ENCODE results near the gene TACC2.
"Not testable (repeated sequence)": the region's sequence is repeated elsewhere in the genome, so short reads cannot be mapped to it uniquely, and the experiment has no call there.

TACC2 gene

DNA sequence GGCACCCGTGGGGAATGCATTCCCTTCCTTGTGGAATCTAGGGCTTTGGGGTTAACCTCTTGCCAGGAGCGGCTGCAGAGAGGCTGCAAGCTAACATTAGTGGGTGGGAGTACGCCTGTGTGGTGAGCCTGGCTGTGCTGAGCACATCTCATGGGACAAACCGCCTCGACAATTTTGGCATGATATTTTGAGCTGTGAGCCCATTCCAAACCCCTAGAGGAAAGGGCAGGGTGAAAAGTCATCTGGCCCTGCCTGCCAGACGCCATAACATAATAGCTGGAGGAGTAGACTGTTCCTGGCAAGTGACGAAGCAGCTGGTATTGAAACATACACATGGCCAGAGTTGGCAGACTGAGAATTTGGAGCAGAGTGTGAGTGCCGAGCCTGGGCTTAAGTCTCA, 110.0 kb downstream of the TACC2 start:
- H3K4me3 Mint-ChIP-seq, result no peak overlapping the region
- H3K4me1 Mint-ChIP-seq (ENCODE audit: low read depth), result no peaks in the 10 kb centered on the region
- no peaks in the 10 kb centered on the region for H3K36me3 Mint-ChIP-seq
- H3K27me3 Mint-ChIP-seq, result no peaks in the 10 kb centered on the region
- no peak overlapping the region for H3K27ac Mint-ChIP-seq
- H3K9me3 Mint-ChIP-seq (ENCODE audit: low read depth), result no peaks in the 10 kb centered on the region

DNA sequence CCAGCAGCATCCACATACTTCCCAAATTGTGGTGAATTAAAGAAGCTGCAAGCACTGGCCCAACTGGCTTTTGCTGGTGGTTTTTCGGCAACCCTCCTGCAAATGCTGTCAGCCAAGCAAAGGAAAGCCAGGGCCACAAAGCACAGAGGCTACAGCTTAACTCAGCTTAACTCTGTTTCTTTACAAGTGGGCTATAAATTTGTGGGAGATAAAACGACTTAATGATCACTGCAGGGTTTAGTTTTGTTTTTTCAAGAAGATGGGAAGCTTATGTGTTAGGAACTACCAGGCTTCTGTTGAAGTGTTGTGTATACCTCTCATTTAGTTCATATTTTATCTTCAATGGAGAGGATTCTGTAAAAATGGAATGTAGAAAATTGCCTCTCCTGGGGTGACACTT, 110.6 kb downstream of the TACC2 start:
- no peak overlapping the region for H3K4me3 Mint-ChIP-seq
- H3K4me1 Mint-ChIP-seq (ENCODE audit: low read depth), result no peaks in the 10 kb centered on the region
- no peaks in the 10 kb centered on the region for H3K36me3 Mint-ChIP-seq
- no peaks in the 10 kb centered on the region for H3K9me3 Mint-ChIP-seq (ENCODE audit: low read depth)
- no peaks in the 10 kb centered on the region for H3K27me3 Mint-ChIP-seq
- no peak overlapping the region for H3K27ac Mint-ChIP-seq

DNA sequence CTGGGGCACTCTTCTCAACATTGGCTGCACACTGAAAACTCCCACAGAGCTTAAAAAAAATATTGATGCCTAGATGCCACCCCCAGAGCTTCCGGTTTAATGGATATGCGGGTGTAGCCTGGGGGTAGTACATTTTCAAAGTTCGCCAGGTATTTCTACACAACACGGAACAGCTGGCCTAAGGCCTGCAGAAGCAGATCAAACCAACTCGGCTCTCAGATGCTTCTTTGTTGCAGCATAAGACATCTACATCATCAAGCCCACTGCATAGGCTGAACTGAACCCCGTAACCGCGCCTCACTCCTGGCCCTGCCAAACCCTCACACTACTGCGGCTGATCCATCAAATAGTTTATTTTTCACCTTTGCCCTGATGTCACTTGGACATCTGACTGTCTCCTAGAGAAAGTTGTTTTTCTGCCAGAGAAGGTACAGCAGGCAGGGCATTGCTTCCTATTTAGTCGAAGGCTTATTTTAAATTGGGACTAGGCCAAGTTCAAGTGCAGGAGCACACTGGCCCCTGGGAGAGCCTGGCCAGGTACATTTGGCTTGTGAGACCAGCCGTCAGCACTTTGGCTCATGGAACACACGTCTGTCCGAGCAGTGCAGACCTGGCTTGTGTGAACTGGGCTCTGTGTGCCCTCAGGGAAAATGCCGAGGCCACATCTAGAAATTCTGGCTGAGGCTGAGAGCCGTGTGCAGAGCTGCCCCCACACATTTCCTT, 113.3 kb downstream of the TACC2 start:
- no peaks in the 10 kb centered on the region for H3K4me1 Mint-ChIP-seq (ENCODE audit: low read depth)
- peaks cover 1% of the 10 kb centered on the region for H3K27me3 Mint-ChIP-seq
- H3K36me3 Mint-ChIP-seq, result no peaks in the 10 kb centered on the region
- no peaks in the 10 kb centered on the region for H3K9me3 Mint-ChIP-seq (ENCODE audit: low read depth)
- no peak overlapping the region for H3K27ac Mint-ChIP-seq
- H3K4me3 Mint-ChIP-seq, result no peak overlapping the region

DNA sequence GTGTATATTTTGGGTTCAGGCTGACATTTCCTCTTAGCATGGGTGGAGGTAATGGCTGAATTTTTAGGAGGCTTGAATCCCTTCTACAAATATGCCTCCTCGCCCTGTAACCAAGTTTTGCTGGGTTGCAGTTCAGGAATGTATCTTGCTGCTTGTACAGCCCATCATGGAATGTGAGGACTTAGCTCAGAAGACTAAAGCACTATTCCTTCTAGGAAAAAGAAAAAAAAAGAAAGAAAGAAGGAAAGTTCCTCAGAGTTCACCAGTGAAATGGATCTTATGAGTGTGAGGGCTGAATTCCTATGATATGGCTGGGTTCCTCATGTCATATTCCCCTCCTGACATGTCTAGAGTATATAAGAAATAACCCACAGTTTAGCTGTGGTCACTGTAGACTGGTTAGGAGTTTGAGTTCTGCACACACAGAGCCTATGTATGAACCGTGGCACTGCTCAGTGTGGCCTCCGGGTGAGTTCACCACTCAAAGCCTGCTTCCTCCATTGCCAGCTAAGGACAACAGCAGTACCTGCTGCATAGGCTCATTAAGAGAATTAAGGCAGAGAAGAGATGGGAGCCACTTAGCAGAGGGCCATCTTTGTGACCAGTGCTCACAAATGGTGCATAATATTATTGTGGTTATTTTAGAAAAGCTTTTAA, 114.0 kb downstream of the TACC2 start:
- Mint-ChIP-seq H3K36me3 (no peaks in the 10 kb centered on the region), H3K4me3 (no peak overlapping the region)

DNA sequence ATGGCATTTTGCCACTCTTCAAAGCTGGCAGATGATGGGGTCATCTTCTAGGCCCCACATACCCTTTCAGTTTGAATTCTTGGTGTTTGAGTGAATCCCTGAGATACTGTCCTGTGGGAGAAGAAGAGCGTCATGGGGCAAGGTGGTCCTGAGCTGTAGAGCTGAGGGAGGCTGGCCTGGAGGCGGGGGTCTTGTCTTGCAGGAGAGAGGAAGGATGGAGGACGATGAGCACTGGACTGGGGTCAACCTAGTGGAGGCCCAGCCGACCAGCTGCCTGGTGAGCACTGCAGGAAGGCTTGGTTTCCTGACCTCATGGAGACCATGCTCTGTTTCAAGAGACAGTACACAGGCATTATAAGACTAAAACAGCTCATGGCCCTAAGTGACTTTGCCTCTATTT, 114.6 kb downstream of the TACC2 start:
- Mint-ChIP-seq H3K4me1 (ENCODE audit: low read depth) (no peaks in the 10 kb centered on the region), H3K4me3 (no peak overlapping the region), H3K9me3 (ENCODE audit: low read depth) (no peaks in the 10 kb centered on the region), H3K36me3 (no peaks in the 10 kb centered on the region), H3K27ac (no peak overlapping the region), H3K27me3 (peaks cover 1% of the 10 kb centered on the region)

More for the DNA sequence above, 114.0 kb downstream of the TACC2 start:
- H3K27me3 Mint-ChIP-seq, result peaks cover 1% of the 10 kb centered on the region
- H3K27ac Mint-ChIP-seq, result no peak overlapping the region
- H3K4me1 Mint-ChIP-seq (ENCODE audit: low read depth), result no peaks in the 10 kb centered on the region
- H3K9me3 Mint-ChIP-seq (ENCODE audit: low read depth), result no peaks in the 10 kb centered on the region

DNA sequence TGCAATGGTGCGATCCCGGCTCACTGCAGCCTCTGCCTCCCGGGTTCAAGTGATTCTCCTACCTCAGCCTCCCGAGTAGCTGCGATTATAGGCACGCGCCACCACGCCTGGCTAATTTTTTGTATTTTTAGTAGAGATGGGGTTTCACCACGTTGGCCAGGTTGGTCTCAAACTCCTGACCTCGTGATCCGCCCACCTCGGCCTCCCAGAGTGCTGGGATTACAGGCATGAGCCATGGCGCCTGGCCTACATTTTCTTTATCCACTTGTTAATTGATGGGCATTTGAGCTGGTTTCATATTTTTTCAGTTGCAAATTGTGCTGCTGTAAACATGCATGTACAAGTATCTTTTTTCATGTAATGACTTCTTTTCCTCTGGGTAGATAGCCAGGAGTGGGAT, 119.8 kb downstream of the TACC2 start:
- H3K36me3 Mint-ChIP-seq; H3K27ac Mint-ChIP-seq; H3K9me3 Mint-ChIP-seq (ENCODE audit: low read depth); H3K4me3 Mint-ChIP-seq; H3K4me1 Mint-ChIP-seq (ENCODE audit: low read depth): not testable (repeated sequence)
- peaks cover 16% of the 10 kb centered on the region for H3K27me3 Mint-ChIP-seq

DNA sequence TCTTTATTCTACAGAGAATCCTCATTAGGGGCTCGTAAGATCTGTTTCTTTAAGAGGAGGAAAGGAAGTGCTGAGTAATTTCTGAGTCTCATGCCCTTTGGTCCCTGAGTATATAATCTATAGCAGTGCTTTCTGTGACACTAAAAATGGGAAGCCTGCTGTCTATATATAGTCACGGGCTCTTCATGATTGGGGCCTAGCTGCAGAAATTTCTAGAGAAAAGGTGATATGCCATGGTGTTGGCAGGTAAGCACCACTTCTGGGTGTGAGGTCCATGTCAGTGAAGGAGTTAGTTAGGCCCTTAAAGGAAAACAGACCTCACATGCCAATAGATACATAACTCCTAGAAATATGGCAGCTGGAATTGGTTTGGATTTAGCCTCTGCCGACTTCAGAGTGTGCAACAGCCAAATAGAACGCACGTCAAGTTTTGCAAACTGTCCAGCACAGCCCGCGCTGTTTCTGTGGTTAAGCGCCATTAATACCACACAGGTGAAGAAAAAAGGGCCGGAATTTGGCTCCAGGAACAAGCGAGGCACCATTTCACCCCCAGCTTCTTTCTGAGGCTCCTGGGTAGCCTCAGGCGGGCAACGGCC, 123.2 kb downstream of the TACC2 start:
- H3K4me1 Mint-ChIP-seq (ENCODE audit: low read depth), result peaks cover 3% of the 10 kb centered on the region
- no peak overlapping the region for H3K4me3 Mint-ChIP-seq
- peaks cover 26% of the 10 kb centered on the region for H3K27me3 Mint-ChIP-seq
- no peak overlapping the region for H3K27ac Mint-ChIP-seq
- H3K9me3 Mint-ChIP-seq (ENCODE audit: low read depth), result no peaks in the 10 kb centered on the region
- H3K36me3 Mint-ChIP-seq, result no peaks in the 10 kb centered on the region

DNA sequence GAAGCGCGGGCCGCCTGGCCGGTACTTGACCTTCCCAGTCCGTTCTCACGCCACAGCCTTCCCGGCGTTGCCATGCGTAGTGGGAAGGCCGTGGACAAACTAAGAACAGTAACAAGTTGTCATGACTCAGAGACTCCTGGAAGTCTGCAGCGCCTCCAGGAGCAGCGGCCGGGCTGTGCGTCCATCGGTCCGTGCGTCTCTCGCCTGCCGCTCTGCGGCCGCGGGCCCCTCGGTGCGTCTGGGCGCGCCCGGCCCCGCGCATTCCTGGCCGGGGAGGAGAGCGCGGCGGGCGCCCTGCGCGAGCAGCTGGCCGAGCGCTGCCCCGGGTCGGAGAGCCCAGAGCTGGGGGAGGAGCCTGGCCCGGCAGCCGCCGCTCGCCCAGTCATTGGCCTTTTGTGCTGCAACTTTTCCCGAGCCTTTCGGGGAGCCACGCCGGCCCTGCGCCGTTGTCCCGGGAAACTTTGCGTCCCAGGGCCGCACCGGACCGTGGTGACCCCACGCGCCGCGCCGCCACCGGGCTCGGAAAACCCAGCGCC, 123.7 kb downstream of the TACC2 start:
- no peak overlapping the region for H3K4me3 Mint-ChIP-seq
- H3K27me3 Mint-ChIP-seq, result peaks cover 26% of the 10 kb centered on the region
- no peaks in the 10 kb centered on the region for H3K36me3 Mint-ChIP-seq
- peaks cover 3% of the 10 kb centered on the region for H3K4me1 Mint-ChIP-seq (ENCODE audit: low read depth)
- H3K9me3 Mint-ChIP-seq (ENCODE audit: low read depth), result no peaks in the 10 kb centered on the region
- H3K27ac Mint-ChIP-seq, result no peak overlapping the region

DNA sequence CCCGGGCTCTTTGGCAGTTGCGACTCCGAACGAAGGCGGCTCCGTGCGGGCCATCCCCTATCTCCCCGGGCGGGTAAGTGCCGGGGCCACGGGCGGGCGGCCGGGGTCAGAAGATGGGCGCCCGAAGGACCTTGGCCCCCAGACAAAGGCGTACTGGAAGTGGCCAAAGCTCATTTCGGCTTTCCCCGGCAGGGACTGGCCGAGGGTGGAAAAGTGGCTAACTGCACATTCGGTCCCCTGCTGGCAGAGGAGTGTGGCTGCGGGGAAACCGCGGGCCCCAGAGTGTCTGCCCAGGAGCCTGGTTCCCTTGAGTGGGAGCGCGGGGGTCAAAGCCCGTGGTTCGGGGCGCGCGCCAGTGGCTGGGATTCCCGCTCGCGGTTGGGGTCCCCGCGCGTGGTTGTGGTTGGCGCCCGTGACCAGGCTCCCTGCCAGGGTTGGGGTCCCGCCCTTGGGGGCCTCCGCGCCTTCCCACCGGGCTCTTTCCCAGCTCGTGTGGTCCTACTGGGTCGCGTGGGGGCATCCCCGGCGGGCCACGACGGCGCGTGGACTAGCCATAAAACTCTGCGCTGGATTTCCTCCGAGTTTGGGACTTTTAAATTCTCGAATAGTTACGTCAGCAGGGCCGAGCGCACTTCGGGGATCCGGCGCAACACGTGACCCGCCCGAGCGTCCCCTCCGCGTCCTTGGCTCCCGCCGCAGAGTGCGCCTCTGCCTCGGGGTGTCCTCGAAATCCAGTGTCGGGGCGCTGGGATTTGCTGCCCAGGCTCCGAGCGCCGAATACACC, 124.4 kb downstream of the TACC2 start:
- Mint-ChIP-seq H3K4me1 (ENCODE audit: low read depth) (peaks cover 3% of the 10 kb centered on the region), H3K4me3 (peak overlapping the region; percentile 40), H3K27me3 (peaks cover 26% of the 10 kb centered on the region)

DNA sequence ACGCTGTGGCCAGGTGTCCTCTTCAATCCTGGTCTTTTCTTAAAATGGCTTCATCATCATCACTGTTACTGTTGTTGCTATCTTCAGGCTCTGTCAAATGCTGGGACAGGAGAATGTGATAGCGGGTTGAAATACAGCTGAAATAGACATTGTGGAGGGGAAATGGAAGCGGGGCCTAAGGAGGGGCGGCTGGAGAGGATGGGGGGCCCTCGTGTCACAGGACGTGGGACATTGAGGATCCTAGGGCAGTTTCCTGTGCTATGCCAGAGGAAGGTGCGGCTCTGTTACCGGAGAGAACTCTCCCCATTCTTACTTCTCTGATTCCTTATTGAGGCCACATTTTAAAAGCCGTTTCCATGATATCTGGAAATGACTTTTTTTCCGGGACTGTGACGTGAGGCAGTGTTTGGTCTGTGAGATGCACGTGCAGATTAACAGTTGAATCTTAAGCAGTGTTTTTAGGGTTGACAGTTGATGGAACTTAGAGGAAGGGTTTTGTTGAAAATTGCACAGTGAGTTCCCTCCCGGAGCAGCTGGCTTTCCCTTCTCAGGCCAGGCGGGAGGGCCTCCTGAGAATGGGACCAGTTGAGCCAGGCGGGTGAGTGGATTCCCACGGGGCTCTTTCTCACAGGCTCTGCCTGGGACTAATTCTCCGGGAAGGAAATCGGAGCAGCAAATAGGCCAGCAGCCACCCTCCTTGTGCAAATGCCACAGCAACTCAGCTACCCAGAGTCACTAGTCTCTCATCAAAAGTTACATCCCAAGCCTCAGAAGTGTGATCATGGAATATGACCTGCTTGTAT, 125.2 kb downstream of the TACC2 start:
- no peak overlapping the region for H3K27ac Mint-ChIP-seq
- H3K4me3 Mint-ChIP-seq, result peak overlapping the region; percentile 40
- H3K4me1 Mint-ChIP-seq (ENCODE audit: low read depth), result peaks cover 3% of the 10 kb centered on the region
- no peaks in the 10 kb centered on the region for H3K36me3 Mint-ChIP-seq
- no peaks in the 10 kb centered on the region for H3K9me3 Mint-ChIP-seq (ENCODE audit: low read depth)
- peaks cover 26% of the 10 kb centered on the region for H3K27me3 Mint-ChIP-seq

More for the DNA sequence above, 124.4 kb downstream of the TACC2 start:
- H3K36me3 Mint-ChIP-seq, result no peaks in the 10 kb centered on the region
- no peak overlapping the region for H3K27ac Mint-ChIP-seq
- H3K9me3 Mint-ChIP-seq (ENCODE audit: low read depth), result no peaks in the 10 kb centered on the region

DNA sequence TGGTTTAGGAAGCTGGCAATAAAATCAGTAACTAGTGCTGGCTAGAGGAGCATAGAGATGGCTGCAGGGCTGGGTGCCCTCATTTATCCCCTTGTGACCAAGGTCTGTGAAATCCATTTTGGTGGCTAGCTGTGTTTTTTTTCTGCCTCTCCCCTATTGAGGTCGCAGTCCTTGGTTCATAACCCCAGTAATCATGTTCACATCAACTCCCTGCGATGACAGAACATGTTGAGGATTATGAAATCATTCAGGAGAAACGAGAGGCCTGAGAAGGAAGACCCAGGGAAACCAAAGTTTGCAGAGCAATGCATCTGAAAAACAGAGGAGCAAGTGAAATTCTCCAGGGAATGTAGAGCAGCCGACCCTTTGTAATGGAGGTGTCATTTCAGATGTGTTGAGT, 126.9 kb downstream of the TACC2 start:
- peaks cover 3% of the 10 kb centered on the region for H3K4me1 Mint-ChIP-seq (ENCODE audit: low read depth)
- H3K4me3 Mint-ChIP-seq, result no peak overlapping the region
- no peak overlapping the region for H3K27ac Mint-ChIP-seq
- no peaks in the 10 kb centered on the region for H3K9me3 Mint-ChIP-seq (ENCODE audit: low read depth)
- H3K27me3 Mint-ChIP-seq, result peaks cover 24% of the 10 kb centered on the region
- H3K36me3 Mint-ChIP-seq, result no peaks in the 10 kb centered on the region

DNA sequence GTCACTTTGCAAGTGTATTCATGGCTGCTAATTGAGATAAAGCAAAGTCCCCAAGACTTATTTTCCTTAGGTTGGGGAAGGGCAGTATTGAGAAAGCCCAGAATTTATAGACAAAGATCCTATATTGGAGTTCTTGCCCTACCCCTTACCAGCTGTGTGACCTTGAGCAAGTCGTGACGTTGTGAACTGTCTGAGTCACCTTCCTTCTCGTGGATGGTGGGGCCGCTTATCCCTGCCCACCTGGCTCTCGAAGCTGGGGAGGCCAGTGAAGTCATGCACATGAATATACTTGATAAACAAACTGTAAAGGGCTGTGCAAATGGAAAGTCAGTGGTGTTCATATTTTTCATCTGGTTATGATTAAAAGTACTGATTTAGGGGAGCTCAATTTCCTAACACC, 127.4 kb downstream of the TACC2 start:
- Mint-ChIP-seq H3K27ac (no peak overlapping the region), H3K4me3 (no peak overlapping the region), H3K9me3 (ENCODE audit: low read depth) (no peaks in the 10 kb centered on the region), H3K27me3 (peaks cover 20% of the 10 kb centered on the region), H3K36me3 (no peaks in the 10 kb centered on the region), H3K4me1 (ENCODE audit: low read depth) (peaks cover 3% of the 10 kb centered on the region)

DNA sequence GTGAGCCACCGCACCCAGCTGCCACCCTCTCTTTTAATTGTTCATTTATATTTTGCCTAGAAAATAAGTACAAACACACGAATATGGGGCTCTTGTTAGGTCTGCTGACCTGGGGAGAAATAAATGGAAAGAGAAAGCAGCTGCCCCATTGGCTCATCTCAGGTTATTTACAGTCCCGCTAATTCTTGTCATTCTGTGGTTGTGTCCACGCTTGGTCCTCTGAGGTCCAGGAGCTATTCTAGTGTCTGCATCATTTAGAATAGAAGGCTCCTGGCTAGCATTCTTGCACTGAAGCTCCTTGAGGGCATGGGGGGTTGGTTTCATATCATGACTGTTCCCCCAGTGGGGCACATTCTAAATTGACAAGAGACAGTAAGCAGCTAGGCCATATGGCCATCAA, 128.5 kb downstream of the TACC2 start:
- H3K27ac Mint-ChIP-seq, result no peak overlapping the region
- peaks cover 3% of the 10 kb centered on the region for H3K4me1 Mint-ChIP-seq (ENCODE audit: low read depth)
- H3K27me3 Mint-ChIP-seq, result peaks cover 12% of the 10 kb centered on the region
- no peak overlapping the region for H3K4me3 Mint-ChIP-seq
- no peaks in the 10 kb centered on the region for H3K9me3 Mint-ChIP-seq (ENCODE audit: low read depth)
- H3K36me3 Mint-ChIP-seq, result no peaks in the 10 kb centered on the region

DNA sequence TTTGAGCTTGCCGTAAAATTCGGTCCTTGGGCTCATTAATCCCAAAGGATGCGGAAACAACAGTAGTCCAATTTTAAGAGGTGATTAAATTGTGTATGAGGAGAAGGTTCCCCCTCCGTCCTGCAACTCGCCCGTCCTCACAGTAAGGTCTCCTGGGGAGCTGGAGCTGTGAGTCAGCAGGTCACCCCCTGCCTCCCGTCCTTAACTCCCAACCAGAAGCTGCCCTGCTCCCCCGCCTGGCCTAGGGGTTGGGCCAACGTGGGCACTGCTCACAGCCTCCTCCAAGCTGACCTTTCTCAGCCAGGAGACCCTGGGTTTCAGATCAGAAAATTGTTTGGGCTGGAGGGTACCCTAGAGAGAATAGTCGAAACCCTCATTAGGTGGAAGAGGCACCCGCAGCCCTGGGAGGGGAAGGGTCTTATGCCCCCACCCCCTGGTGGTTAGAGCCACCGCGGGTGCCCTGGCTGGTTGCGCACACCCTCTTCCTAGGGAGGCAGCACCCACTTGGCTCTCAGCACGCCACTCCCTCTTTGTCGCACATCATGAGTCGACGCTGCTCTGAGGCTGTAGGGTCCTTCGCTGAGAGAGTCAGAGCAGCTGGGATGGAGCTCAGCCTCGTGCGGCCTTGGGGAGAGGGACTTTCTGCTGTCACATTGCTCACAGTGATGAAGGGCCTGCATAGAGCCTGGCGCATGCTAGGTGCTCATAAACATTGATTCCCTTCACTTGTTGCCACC, 131.2 kb downstream of the TACC2 start:
- Mint-ChIP-seq H3K4me3 (no peak overlapping the region), H3K9me3 (ENCODE audit: low read depth) (no peaks in the 10 kb centered on the region), H3K36me3 (no peaks in the 10 kb centered on the region), H3K27me3 (peaks cover 2% of the 10 kb centered on the region), H3K4me1 (ENCODE audit: low read depth) (no peaks in the 10 kb centered on the region), H3K27ac (no peak overlapping the region)
